HepG2 (cell line): ENCODE results near the gene PNMA8C. TPM values are rescaled to one million over a fixed set of nuclear protein-coding genes. Genes with fewer than 3 reads are reported as not detected.

ENCODE experiments used
- ATAC-seq: fragments of 200-7000 bp; cut with Tn5 transposase; 3 replicates; pipeline ENCODE4 v1.9.1; 2020; ENCODE audit warnings: mild to moderate bottlenecking, moderate library complexity
- BruUV-seq: library from RNA; stranded (reverse); fragments of 400-500 nt; replicated peaks from 2 replicates; lab custom pipeline; 2021; lab: Mats Ljungman, UMichigan
- CTCF ChIA-PET: fragments of 300-600 bp; formaldehyde crosslinking; extraction: SDS; loops from one replicate; lab custom pipeline; 2021; ENCODE audit warnings: low total read pairs, inconsistent platforms, low intra/inter-chr PET ratio; lab: Yijun Ruan, JAX
- POLR2A ChIA-PET: fragments of 350-600 bp; sonication (Branson Sonifier 250); formaldehyde crosslinking; loops from one replicate; lab custom pipeline; 2020; ENCODE audit warnings: antibody characterized with exemption, inconsistent platforms; lab: Yijun Ruan, JAX
- DNase-seq: peaks from one replicate; pipeline ENCODE4 v3.0.0-alpha.2; 2015; ENCODE audit warnings: low spot score
- FAIRE-seq: peaks from 3 replicates; lab custom pipeline; 2011; peaks lifted over from hg19 to GRCh38; lab: Jason Lieb, UNC
- H2AFZ ChIP-seq: one replicate; pipeline ENCODE4 v1.6.1; 2011; ENCODE audit warnings: low read length, inconsistent platforms
- H3K27ac ChIP-seq: fragments of 300-600 bp; 3 replicates; pipeline ENCODE4 v1.8.0; 2011; ENCODE audit warnings: mixed run types, mild to moderate bottlenecking, mixed read lengths, low read length, inconsistent platforms; ENCODE audit not compliant: insufficient read depth; ENCODE audit errors: extremely low read length
- H3K27me3 ChIP-seq, 2 experiments: fragments of 200-600 bp in 1 of 2; 2 replicates in 1 of 2; 3 replicates in 1 of 2; pipeline versions ENCODE4 v1.6.0 to v1.8.0; 2011; ENCODE audit warnings: low read length in 2 of 2, mild to moderate bottlenecking in 2 of 2, moderate library complexity in 2 of 2, inconsistent platforms in 1 of 2; ENCODE audit not compliant: insufficient read depth in 2 of 2, control insufficient read depth in 1 of 2
- H3K36me3 ChIP-seq, 2 experiments: fragments of 200-600 bp in 1 of 2; replicated peaks in 1 of 2; 2 replicates in 1 of 2; 3 replicates in 1 of 2; pipeline versions ENCODE4 v1.5.1 to v1.8.0; 2011; ENCODE audit warnings: low read length in 2 of 2, inconsistent platforms in 1 of 2; ENCODE audit not compliant: insufficient read depth in 2 of 2, control insufficient read depth in 1 of 2
- H3K4me1 ChIP-seq: 2 replicates; pipeline ENCODE4 v1.5.1; 2012; ENCODE audit warnings: low read length, inconsistent platforms; ENCODE audit not compliant: insufficient read depth
- H3K4me2 ChIP-seq: 2 replicates; pipeline ENCODE4 v1.6.0; 2011; ENCODE audit warnings: low read depth, low read length, inconsistent platforms
- H3K4me3 ChIP-seq, 3 experiments: fragments of 200-600 bp in 1 of 3; sonication (generic), shearing (Covaris generic) in 1 of 3; replicated peaks in 1 of 3; 2 replicates each; pipeline ENCODE4 v1.5.1; 2011 to 2016; ENCODE audit warnings: low read length in 3 of 3, inconsistent platforms in 2 of 3, low read depth in 2 of 3, mild to moderate bottlenecking in 2 of 3, control low read depth in 1 of 3, mixed read lengths in 1 of 3; ENCODE audit not compliant: insufficient read depth in 1 of 3
- H3K79me2 ChIP-seq: one replicate; pipeline ENCODE4 v1.6.1; 2011; ENCODE audit warnings: low read length, inconsistent platforms; ENCODE audit not compliant: insufficient read depth
- H3K9ac ChIP-seq: 2 replicates; pipeline ENCODE4 v1.6.0; 2011; ENCODE audit warnings: mild to moderate bottlenecking, low read depth, low read length, inconsistent platforms; ENCODE audit not compliant: insufficient read depth
- H3K9me3 ChIP-seq: 2 replicates; pipeline ENCODE4 v1.5.1; 2012; ENCODE audit warnings: mild to moderate bottlenecking, low read length
- H4K20me1 ChIP-seq: 2 replicates; pipeline ENCODE4 v1.6.0; 2011; ENCODE audit warnings: inconsistent platforms, mild to moderate bottlenecking, low read length, moderate library complexity; ENCODE audit not compliant: insufficient read depth
- ATF1 ChIP-seq: IDR thresholded peaks from 2 replicates; pipeline ENCODE4 v1.6.1; 2016; ENCODE audit warnings: mild to moderate bottlenecking, control low read depth
- CHCHD3 ChIP-seq: sonication (generic); formaldehyde crosslinking; IDR thresholded peaks from 2 replicates; pipeline ENCODE4 v1.8.0; 2022; ENCODE audit warnings: mild to moderate bottlenecking, missing genetic modification reagents, moderate library complexity
- HNRNPK ChIP-seq: fragments of 200-400 bp; formaldehyde crosslinking; IDR thresholded peaks from 2 replicates; pipeline ENCODE4 v1.6.1; 2018; ENCODE audit warnings: low read length, low read depth, moderate library complexity, mild to moderate bottlenecking; ENCODE audit not compliant: poor library complexity, severe bottlenecking
- PCBP1 ChIP-seq: fragments of 200-400 bp; formaldehyde crosslinking; IDR thresholded peaks from 2 replicates; pipeline ENCODE4 v1.6.1; 2017; ENCODE audit warnings: mild to moderate bottlenecking, low read depth, low read length, borderline replicate concordance
- ZNF142 ChIP-seq: sonication (generic); formaldehyde crosslinking; IDR thresholded peaks from 2 replicates; pipeline ENCODE4 v1.4.0; 2020; ENCODE audit warnings: missing genetic modification reagents
- ZNF816 ChIP-seq: sonication (generic); formaldehyde crosslinking; IDR thresholded peaks from 2 replicates; pipeline ENCODE4 v1.8.0; 2022; ENCODE audit warnings: missing genetic modification reagents, mild to moderate bottlenecking, borderline replicate concordance
- WGBS: methylation state at CpG from one replicate; pipeline ENCODE4 v1.1.6; 2017; ENCODE audit warnings: low lambda C conversion rate; 5-methylcytosine and 5-hydroxymethylcytosine counted together
- in situ Hi-C: cut with HindIII; loops from 2 replicates; pipeline ENCODE4 v1.10.0; 2017; ENCODE audit warnings: low pct_unique_long_range_greater_than_20kb; ENCODE audit not compliant: extremely low pct_ligation_motif_present
- intact Hi-C: fragments of 100-400 bp; cut with micrococcal nuclease; formaldehyde crosslinking; loops from one replicate; pipeline ENCODE4 v1.10.0; 2022; ENCODE audit not compliant: unreplicated experiment
- polyA plus RNA-seq, 8 experiments: library from polyadenylated mRNA; depleted of rRNA in 3 of 8; stranded (reverse) in 7 of 8; unstranded in 1 of 8; fragments of >200 nt; fragmentation: Illumina TruSeq in 4 of 8; extraction: Trizol in 4 of 8; gene quantifications; 2 replicates each; pipeline versions ENCODE4 v1.2.1 to v1.2.3, GENCODE V29; 2011 to 2016; ENCODE audit warnings: low read depth in 4 of 8, missing spikeins in 1 of 8, mixed read lengths in 1 of 8; ENCODE audit not compliant: insufficient read depth in 1 of 8
- total RNA-seq, 5 experiments: library from RNA; depleted of rRNA; stranded (reverse); fragments of >200 nt; fragmentation: Illumina TruSeq; extraction: Trizol; gene quantifications; 2 replicates each; pipeline ENCODE4 v1.2.3, GENCODE V29; 2016; ENCODE audit warnings: low read depth in 1 of 5
- TF ChIP-seq, protein P1 (sequence below): sonication (generic); formaldehyde crosslinking; IDR thresholded peaks from 2 replicates; pipeline ENCODE4 v1.5.0; 2020; ENCODE audit warnings: mild to moderate bottlenecking, missing genetic modification reagents, borderline replicate concordance
- TF ChIP-seq, protein P2 (sequence below): sonication (generic); formaldehyde crosslinking; IDR thresholded peaks from 2 replicates; pipeline ENCODE4 v1.8.0; 2022; ENCODE audit warnings: missing genetic modification reagents, mild to moderate bottlenecking, moderate library complexity, borderline replicate concordance

Gene PNMA8C
- total and polyA plus RNA-seq, 2 of the 13 experiments (the other 11 are each of a cell fraction or from before 2014, with no cell fraction given), result not detected

GRCh38 chr19:46409191-46409590 lies 19.5 kb downstream of the PNMA8C start:
- ATAC-seq, result no peak
- Histone ChIP-seq H3K4me3 (no peak overlapping the region), H2AFZ (no peak overlapping the region), H3K27ac (no peak overlapping the region), H3K79me2 (no peaks in the 10 kb centered on the region), H3K36me3 (no peaks in the 10 kb centered on the region), H3K4me1 (peaks cover 32% of the 10 kb centered on the region), H3K4me2 (peak overlapping the region; percentile 53; the same call in 1 of the 2 replicates), H3K27me3 (no peaks in the 10 kb centered on the region), H3K9me3 (no peaks in the 10 kb centered on the region), H4K20me1 (no peaks in the 10 kb centered on the region), H3K9ac (no peak overlapping the region)
- FAIRE-seq, result no peak
- POLR2A ChIA-PET, result no interaction called here
- intact Hi-C loops (no loop called here), in situ Hi-C loops (no loop called here)
- WGBS, result 42% methylated on average over 3 of the region's 3 CpGs
- CTCF ChIA-PET, result no interaction called here
- BruUV-seq, result no TSS peak
- DNase-seq, result no peak
- no peak for TF ChIP-seq ATF1
- TF ChIP-seq ZNF816, result no peak
- TF ChIP-seq, protein P1, sequence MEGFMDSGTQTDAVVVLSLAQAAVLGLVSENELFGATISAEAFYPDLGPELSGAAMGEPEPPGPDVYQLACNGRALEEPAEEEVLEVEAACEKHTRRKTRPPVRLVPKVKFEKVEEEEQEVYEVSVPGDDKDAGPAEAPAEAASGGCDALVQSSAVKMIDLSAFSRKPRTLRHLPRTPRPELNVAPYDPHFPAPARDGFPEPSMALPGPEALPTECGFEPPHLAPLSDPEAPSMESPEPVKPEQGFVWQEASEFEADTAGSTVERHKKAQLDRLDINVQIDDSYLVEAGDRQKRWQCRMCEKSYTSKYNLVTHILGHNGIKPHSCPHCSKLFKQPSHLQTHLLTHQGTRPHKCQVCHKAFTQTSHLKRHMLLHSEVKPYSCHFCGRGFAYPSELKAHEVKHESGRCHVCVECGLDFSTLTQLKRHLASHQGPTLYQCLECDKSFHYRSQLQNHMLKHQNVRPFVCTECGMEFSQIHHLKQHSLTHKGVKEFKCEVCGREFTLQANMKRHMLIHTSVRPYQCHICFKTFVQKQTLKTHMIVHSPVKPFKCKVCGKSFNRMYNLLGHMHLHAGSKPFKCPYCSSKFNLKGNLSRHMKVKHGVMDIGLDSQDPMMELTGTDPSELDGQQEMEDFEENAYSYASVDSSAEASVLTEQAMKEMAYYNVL (CRISPR knock-in tag), result 0 out of 2 replicates have a peak, but pooled peaks have one; percentile 43
- peak; percentile 96 for TF ChIP-seq HNRNPK
- peak; percentile 78; the same call in 1 of the 2 replicates for TF ChIP-seq PCBP1
- no peak for TF ChIP-seq CHCHD3
- TF ChIP-seq ZNF142 (CRISPR knock-in tag), result no peak
- TF ChIP-seq, protein P2, sequence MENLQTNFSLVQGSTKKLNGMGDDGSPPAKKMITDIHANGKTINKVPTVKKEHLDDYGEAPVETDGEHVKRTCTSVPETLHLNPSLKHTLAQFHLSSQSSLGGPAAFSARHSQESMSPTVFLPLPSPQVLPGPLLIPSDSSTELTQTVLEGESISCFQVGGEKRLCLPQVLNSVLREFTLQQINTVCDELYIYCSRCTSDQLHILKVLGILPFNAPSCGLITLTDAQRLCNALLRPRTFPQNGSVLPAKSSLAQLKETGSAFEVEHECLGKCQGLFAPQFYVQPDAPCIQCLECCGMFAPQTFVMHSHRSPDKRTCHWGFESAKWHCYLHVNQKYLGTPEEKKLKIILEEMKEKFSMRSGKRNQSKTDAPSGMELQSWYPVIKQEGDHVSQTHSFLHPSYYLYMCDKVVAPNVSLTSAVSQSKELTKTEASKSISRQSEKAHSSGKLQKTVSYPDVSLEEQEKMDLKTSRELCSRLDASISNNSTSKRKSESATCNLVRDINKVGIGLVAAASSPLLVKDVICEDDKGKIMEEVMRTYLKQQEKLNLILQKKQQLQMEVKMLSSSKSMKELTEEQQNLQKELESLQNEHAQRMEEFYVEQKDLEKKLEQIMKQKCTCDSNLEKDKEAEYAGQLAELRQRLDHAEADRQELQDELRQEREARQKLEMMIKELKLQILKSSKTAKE (CRISPR knock-in tag), result no peak
